GM21786 (cell line): ENCODE data around the gene GOLGA8T.
"Not testable (repeated sequence)": the region's sequence is repeated elsewhere in the genome, so short reads cannot be mapped to it uniquely, and the experiment has no call there.

Experiments
- ATAC-seq: cut with Tn5 transposase; IDR thresholded peaks from one replicate; pipeline ENCODE4 v1.9.1; 2021; ENCODE audit not compliant: unreplicated experiment

Gene GOLGA8T

GRCh38 chr15:30189754-30190153 is 54.9 kb downstream of the GOLGA8T start:
- not testable (repeated sequence) for ATAC-seq

- ATAC-seq: not testable (repeated sequence)
Observed at GRCh38 chr15:30191143-30191542, 56.3 kb downstream of the GOLGA8T start.

- not testable (repeated sequence) for ATAC-seq
Observed at GRCh38 chr15:30191639-30192038, 56.8 kb downstream of the GOLGA8T start.

GRCh38 chr15:30192119-30192745 is 57.4 kb downstream of the GOLGA8T start:
- ATAC-seq: not testable (repeated sequence)

GRCh38 chr15:30192892-30193291 is 58.0 kb downstream of the GOLGA8T start:
- not testable (repeated sequence) for ATAC-seq
